A549 (cell line): ENCODE measurements around the gene MYLK. TPM values are rescaled to one million over a fixed set of nuclear protein-coding genes. Genes with fewer than 3 reads are reported as not detected.
A peak's percentile ranks its signal among the peaks of the same experiment; 100 is the strongest.

Experiments
- ATAC-seq, 2 experiments: fragments of 200-7000 bp in 1 of 2; fragments of >200 bp in 1 of 2; cut with Nextera tagmentation in 1 of 2; cut with Tn5 transposase in 1 of 2; 3 replicates each; pipeline versions ENCODE4 v1.8.0 to v1.9.1; 2018 to 2020; ENCODE audit warnings: mild to moderate bottlenecking in 1 of 2, moderate library complexity in 1 of 2
- CTCF ChIA-PET: fragments of 300-600 bp; sonication (Branson Sonifier 250); formaldehyde crosslinking; extraction: SDS; loops from one replicate; lab custom pipeline; 2021; ENCODE audit warnings: antibody characterized with exemption, inconsistent platforms; lab: Yijun Ruan, JAX
- POLR2A ChIA-PET: fragments of 350-600 bp; formaldehyde crosslinking; extraction: SDS; loops from one replicate; lab custom pipeline; 2021; ENCODE audit warnings: antibody characterized with exemption, inconsistent platforms; lab: Yijun Ruan, JAX
- DNase-seq, 2 experiments: peaks; one replicate each; pipeline versions ENCODE4 v3.0.0 to v3.0.0-alpha.2; 2011 to 2016; ENCODE audit warnings: low read depth in 1 of 2, low spot score in 1 of 2
- FAIRE-seq: peaks from 2 replicates; lab custom pipeline; 2011; peaks lifted over from hg19 to GRCh38; lab: Jason Lieb, UNC
- H3K27ac ChIP-seq, 2 experiments: fragments of >200 bp; sonication (Bioruptor Twin); formaldehyde crosslinking; 3 replicates each; pipeline ENCODE4 v1.5.1; 2016 to 2017
- H3K4me1 ChIP-seq: fragments of >200 bp; sonication (Bioruptor Twin); formaldehyde crosslinking; 3 replicates; pipeline ENCODE4 v1.6.1; 2016
- H3K4me2 ChIP-seq: fragments of >200 bp; sonication (Bioruptor Twin); formaldehyde crosslinking; 3 replicates; pipeline ENCODE4 v1.6.1; 2016
- H3K4me3 ChIP-seq: fragments of >200 bp; sonication (Bioruptor Twin); formaldehyde crosslinking; 3 replicates; pipeline ENCODE4 v1.5.1; 2016
- H3K9me3 ChIP-seq: fragments of >200 bp; sonication (Bioruptor Twin); formaldehyde crosslinking; 3 replicates; pipeline ENCODE4 v1.6.1; 2016
- CBX2 ChIP-seq: fragments of 200-600 bp; sonication (generic); IDR thresholded peaks from 2 replicates; pipeline ENCODE4 v1.6.1; 2016; ENCODE audit warnings: low read depth, mild to moderate bottlenecking, borderline replicate concordance
- CHD2 ChIP-seq: fragments of 150-350 bp; IDR thresholded peaks from 2 replicates; pipeline ENCODE4 v1.6.1; 2014; ENCODE audit warnings: low read length; ENCODE audit not compliant: partially characterized antibody
- ESRRA ChIP-seq: fragments of 150-350 bp; IDR thresholded peaks from 2 replicates; pipeline ENCODE4 v1.6.1; 2014; ENCODE audit warnings: mild to moderate bottlenecking, low read length, borderline replicate concordance
- FOSB ChIP-seq: fragments of 250-450 bp; sonication (Bioruptor Pico); IDR thresholded peaks from 2 replicates; pipeline ENCODE4 v1.5.0; 2020; ENCODE audit warnings: mild to moderate bottlenecking, moderate library complexity
- FOXS1 ChIP-seq: fragments of 250-450 bp; sonication (Bioruptor Pico); IDR thresholded peaks from 2 replicates; pipeline ENCODE4 v1.5.0; 2020; ENCODE audit warnings: mild to moderate bottlenecking, moderate library complexity
- GATA3 ChIP-seq: IDR thresholded peaks from 2 replicates; pipeline ENCODE4 v1.6.1; 2012; ENCODE audit warnings: borderline replicate concordance
- HDAC2 ChIP-seq: fragments of 200-600 bp; sonication (generic); IDR thresholded peaks from 2 replicates; pipeline ENCODE4 v1.6.1; 2016
- HOXA7 ChIP-seq: fragments of 250-450 bp; sonication (Bioruptor Pico); IDR thresholded peaks from 2 replicates; pipeline ENCODE4 v1.5.0; 2020; ENCODE audit warnings: mild to moderate bottlenecking, moderate library complexity
- HOXB13 ChIP-seq: fragments of 250-450 bp; sonication (Bioruptor Pico); IDR thresholded peaks from 2 replicates; pipeline ENCODE4 v1.5.0; 2020; ENCODE audit warnings: low read depth, mild to moderate bottlenecking, moderate library complexity
- JUN ChIP-seq, 2 experiments: fragments of >200 bp; sonication (Bioruptor Twin); formaldehyde crosslinking; IDR thresholded peaks; 2 replicates in 1 of 2; 3 replicates in 1 of 2; pipeline ENCODE4 v1.6.1; 2016 to 2017
- JUNB ChIP-seq: fragments of >200 bp; sonication (Bioruptor Twin); formaldehyde crosslinking; IDR thresholded peaks from 2 replicates; pipeline ENCODE4 v1.6.1; 2016
- KDM1A ChIP-seq: fragments of 200-600 bp; sonication (generic); IDR thresholded peaks from 2 replicates; pipeline ENCODE4 v1.6.1; 2016; ENCODE audit warnings: low read depth, mild to moderate bottlenecking
- NR3C1 ChIP-seq: fragments of >200 bp; sonication (Bioruptor Twin); formaldehyde crosslinking; IDR thresholded peaks from 3 replicates; pipeline ENCODE4 v1.6.1; 2017
- PHF8 ChIP-seq: fragments of 200-600 bp; sonication (generic); IDR thresholded peaks from 2 replicates; pipeline ENCODE4 v1.6.1; 2016; ENCODE audit warnings: low read depth, mild to moderate bottlenecking, antibody characterized with exemption, moderate library complexity, borderline replicate concordance
- POLR2AphosphoS2 ChIP-seq: conservative IDR thresholded peaks from 2 replicates; pipeline ENCODE4 v1.6.1; 2012; ENCODE audit warnings: low read length, improper control_type of control experiment, inconsistent platforms
- RAD21 ChIP-seq, 2 experiments: fragments of >200 bp in 1 of 2; sonication (Bioruptor Twin) in 1 of 2; formaldehyde crosslinking in 1 of 2; IDR thresholded peaks in 1 of 2; conservative IDR thresholded peaks in 1 of 2; 2 replicates in 1 of 2; 3 replicates in 1 of 2; pipeline ENCODE4 v1.6.1; 2012 to 2018; ENCODE audit warnings: inconsistent platforms in 1 of 2
- RCOR1 ChIP-seq: fragments of 150-350 bp; IDR thresholded peaks from 2 replicates; pipeline ENCODE4 v1.6.1; 2014; ENCODE audit warnings: antibody characterized with exemption, low read length, low read depth
- RFX5 ChIP-seq: fragments of 450-650 bp; IDR thresholded peaks from 2 replicates; pipeline ENCODE4 v1.7.1; 2014; ENCODE audit warnings: antibody characterized with exemption, mild to moderate bottlenecking, moderate library complexity
- RNF2 ChIP-seq: fragments of 200-600 bp; sonication (generic); IDR thresholded peaks from 2 replicates; pipeline ENCODE4 v1.6.1; 2016; ENCODE audit warnings: low read depth, mild to moderate bottlenecking, antibody characterized with exemption, moderate library complexity, borderline replicate concordance
- SMC3 ChIP-seq: fragments of >200 bp; sonication (Bioruptor Twin); formaldehyde crosslinking; IDR thresholded peaks from 3 replicates; pipeline ENCODE4 v1.6.1; 2018; ENCODE audit warnings: inconsistent platforms
- SREBF2 ChIP-seq: fragments of 450-650 bp; IDR thresholded peaks from 2 replicates; pipeline ENCODE4 v1.6.1; 2014; ENCODE audit warnings: mild to moderate bottlenecking, moderate library complexity
- TFCP2L1 ChIP-seq: fragments of 250-450 bp; sonication (Bioruptor Pico); IDR thresholded peaks from 2 replicates; pipeline ENCODE4 v1.5.0; 2021; ENCODE audit warnings: mild to moderate bottlenecking
- ZFP36 ChIP-seq: fragments of 450-650 bp; IDR thresholded peaks from 2 replicates; pipeline ENCODE4 v1.6.1; 2014; ENCODE audit warnings: borderline replicate concordance; ENCODE audit not compliant: partially characterized antibody
- ZNF302 ChIP-seq: fragments of 250-450 bp; sonication (Bioruptor Pico); IDR thresholded peaks from 2 replicates; pipeline ENCODE4 v1.9.0; 2021; ENCODE audit warnings: inconsistent platforms, mild to moderate bottlenecking, moderate library complexity
- WGBS: methylation state at CpG from one replicate; pipeline ENCODE4 v1.1.6; 2017; ENCODE audit errors: missing lambda C conversion rate; 5-methylcytosine and 5-hydroxymethylcytosine counted together
- polyA plus RNA-seq, 4 experiments: library from polyadenylated mRNA; depleted of rRNA in 3 of 4; stranded (reverse); fragments of >200 nt; fragmentation: RNase III in 1 of 4; extraction: RNeasy Plus Mini Kit Qiagen cat#74134 plus additional on column Dnase treatment in 1 of 4; gene quantifications; 2 replicates in 3 of 4; 3 replicates in 1 of 4; pipeline ENCODE4 v1.2.3, GENCODE V29; 2011 to 2017
- TF ChIP-seq, protein P1 (sequence below): fragments of 250-450 bp; sonication (Bioruptor Pico); IDR thresholded peaks from 2 replicates; pipeline ENCODE4 v1.5.0; 2020; ENCODE audit warnings: low read depth, mild to moderate bottlenecking, moderate library complexity
- TF ChIP-seq, protein P2 (sequence below): IDR thresholded peaks from 2 replicates; pipeline ENCODE4 v1.6.1; 2012
- TF ChIP-seq, protein P3 (sequence below): IDR thresholded peaks from 2 replicates; pipeline ENCODE4 v1.6.1; 2012; ENCODE audit warnings: low read depth, borderline replicate concordance

MYLK gene
- polyA plus RNA-seq, 2 of the 4 experiments (the other 2 are of a cell fraction), result 16.9 to 17.4 TPM

DNA sequence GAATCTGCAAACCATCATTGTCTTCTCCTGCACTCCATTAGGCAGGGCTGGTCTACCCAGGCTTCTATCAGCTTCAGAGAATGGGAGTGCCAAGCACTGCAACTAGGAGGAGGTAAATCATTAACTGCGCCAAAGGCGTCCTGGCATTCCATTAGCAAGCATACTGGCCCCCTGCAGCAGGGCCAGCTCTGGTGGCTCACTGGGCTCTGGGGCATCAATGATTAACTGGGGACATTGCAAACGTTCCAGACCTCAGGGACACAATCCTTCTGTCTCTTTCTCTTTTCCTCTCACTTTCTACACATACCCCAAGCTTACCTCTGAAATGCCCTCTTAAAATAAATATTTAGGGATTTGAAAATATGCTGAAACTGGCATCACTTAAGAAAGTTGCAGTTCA lies 129.0 kb downstream of the MYLK start (continued):
- TF ChIP-seq SMC3 (peak; percentile 37; the same call in 2 of the 3 replicates), TFCP2L1 (CRISPR knock-in tag) (no peak), FOSB (CRISPR knock-in tag) (no peak), HOXB13 (0 out of 2 replicates have a peak, but pooled peaks have one; percentile 40), CBX2 (no peak), FOXS1 (CRISPR knock-in tag) (no peak), ZNF302 (CRISPR knock-in tag) (no peak), GATA3 (peak; percentile 67; the same call in 1 of the 2 replicates), RNF2 (no peak), RAD21 (conservative IDR thresholded peaks at IDR 0.05 in 1 of 2, IDR thresholded peaks at IDR 0.05 in 1 of 2) (peak; percentile 27 to 48; a peak in 2 of 5 replicates), PHF8 (no peak), JUNB (peak; percentile 54; the same call in 1 of the 2 replicates)
- TF ChIP-seq, protein P1, sequence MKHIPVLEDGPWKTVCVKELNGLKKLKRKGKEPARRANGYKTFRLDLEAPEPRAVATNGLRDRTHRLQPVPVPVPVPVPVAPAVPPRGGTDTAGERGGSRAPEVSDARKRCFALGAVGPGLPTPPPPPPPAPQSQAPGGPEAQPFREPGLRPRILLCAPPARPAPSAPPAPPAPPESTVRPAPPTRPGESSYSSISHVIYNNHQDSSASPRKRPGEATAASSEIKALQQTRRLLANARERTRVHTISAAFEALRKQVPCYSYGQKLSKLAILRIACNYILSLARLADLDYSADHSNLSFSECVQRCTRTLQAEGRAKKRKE, result 0 out of 2 replicates have a peak, but pooled peaks have one; percentile 18
- TF ChIP-seq, protein P2, sequence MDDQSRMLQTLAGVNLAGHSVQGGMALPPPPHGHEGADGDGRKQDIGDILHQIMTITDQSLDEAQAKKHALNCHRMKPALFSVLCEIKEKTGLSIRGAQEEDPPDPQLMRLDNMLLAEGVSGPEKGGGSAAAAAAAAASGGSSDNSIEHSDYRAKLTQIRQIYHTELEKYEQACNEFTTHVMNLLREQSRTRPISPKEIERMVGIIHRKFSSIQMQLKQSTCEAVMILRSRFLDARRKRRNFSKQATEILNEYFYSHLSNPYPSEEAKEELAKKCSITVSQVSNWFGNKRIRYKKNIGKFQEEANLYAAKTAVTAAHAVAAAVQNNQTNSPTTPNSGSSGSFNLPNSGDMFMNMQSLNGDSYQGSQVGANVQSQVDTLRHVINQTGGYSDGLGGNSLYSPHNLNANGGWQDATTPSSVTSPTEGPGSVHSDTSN, result no peak
- TF ChIP-seq, protein P3, sequence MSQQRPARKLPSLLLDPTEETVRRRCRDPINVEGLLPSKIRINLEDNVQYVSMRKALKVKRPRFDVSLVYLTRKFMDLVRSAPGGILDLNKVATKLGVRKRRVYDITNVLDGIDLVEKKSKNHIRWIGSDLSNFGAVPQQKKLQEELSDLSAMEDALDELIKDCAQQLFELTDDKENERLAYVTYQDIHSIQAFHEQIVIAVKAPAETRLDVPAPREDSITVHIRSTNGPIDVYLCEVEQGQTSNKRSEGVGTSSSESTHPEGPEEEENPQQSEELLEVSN, result no peak

DNA sequence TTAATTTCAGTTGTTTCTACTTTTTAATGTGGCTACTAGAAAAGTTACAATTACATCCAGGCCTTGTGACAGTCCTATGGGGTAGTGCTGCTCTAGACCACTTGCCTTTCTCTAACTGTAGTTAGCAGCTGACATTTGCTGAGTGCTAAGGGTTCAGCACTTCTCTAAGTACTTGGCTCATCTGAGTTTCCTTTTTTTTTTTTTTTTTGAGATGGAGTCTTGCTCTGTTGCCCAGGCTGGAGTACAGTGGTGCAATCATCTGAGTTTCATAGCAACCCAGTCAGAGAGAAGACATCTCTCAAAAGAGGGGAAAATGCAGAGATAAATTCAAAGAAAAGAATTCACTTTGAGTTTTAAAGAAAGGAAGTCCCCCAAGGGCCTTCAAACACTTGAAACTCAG lies 130.8 kb downstream of the MYLK start:
- Histone ChIP-seq H3K4me1 (peaks cover 89% of the 10 kb centered on the region), H3K9me3 (peaks cover 5% of the 10 kb centered on the region; the same call in 1 of the 3 replicates)
- ATAC-seq, result no peak
- TF ChIP-seq JUNB, result 0 out of 2 replicates have a peak, but pooled peaks have one; percentile 13
- TF ChIP-seq GATA3, result no peak
- no peak for TF ChIP-seq JUN (IDR thresholded peaks at IDR 0.05)
- TF ChIP-seq, all 56 proteins: peak for 1
- DNase-seq (no peak), FAIRE-seq (no peak)
- Histone ChIP-seq H3K27ac (peak overlapping the region; percentile 94 to 97), H3K4me3 (no peak overlapping the region), H3K4me2 (peak overlapping the region; percentile 96; the same call in 2 of the 3 replicates)
- ChIA-PET POLR2A (no interaction called here), CTCF (interaction anchor here (2.0 to 14.9 kb wide), 2 partner anchors 27 to 101 kb away, joined by 4 to 100 read pairs; no protein-coding TSS in a partner anchor)

DNA sequence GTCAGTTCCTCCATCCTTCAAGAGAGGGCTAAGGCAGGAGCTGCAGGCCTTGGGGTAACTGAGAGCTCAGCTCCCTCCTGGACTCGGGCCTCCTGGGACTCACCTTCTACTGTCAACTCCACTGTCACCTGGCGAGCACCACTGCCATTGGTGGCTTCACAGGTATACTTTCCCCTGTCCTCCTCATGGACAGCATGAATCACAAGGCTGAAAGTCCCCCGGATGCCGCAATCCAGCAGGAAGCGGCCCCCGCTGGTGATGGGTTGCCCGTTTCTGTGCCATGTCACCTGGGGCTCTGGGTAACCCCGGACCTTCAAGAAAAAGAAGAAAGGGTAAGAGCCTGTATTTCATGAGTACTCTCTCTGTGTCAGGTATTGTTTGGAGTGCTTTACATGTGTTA lies 131.9 kb downstream of the MYLK start:
- FAIRE-seq (no peak), DNase-seq (no peak), ATAC-seq (no peak)
- WGBS, result over 99% methylated on average over 8 of the region's 8 CpGs
- no peak overlapping the region for H3K4me3 ChIP-seq
- peak overlapping the region; percentile 94 to 97 for H3K27ac ChIP-seq
- ChIA-PET POLR2A (no interaction called here), CTCF (interaction anchor here (2.0 to 14.9 kb wide), 2 partner anchors 26 to 100 kb away, joined by 4 to 100 read pairs; no protein-coding TSS in a partner anchor)
- no peak overlapping the region for H3K4me2 ChIP-seq
- TF ChIP-seq KDM1A (no peak), RCOR1 (no peak), RFX5 (no peak), HDAC2 (no peak), SREBF2 (no peak), RNF2 (no peak), CHD2 (no peak), POLR2AphosphoS2 (no peak), SMC3 (no peak), ESRRA (no peak), HOXA7 (CRISPR knock-in tag) (no peak), NR3C1 (no peak), TFCP2L1 (CRISPR knock-in tag) (no peak), ZNF302 (CRISPR knock-in tag) (no peak), ZFP36 (no peak), HOXB13 (no peak)
- TF ChIP-seq, protein P3, result no peak
- peaks cover 79% of the 10 kb centered on the region for H3K4me1 ChIP-seq
- H3K9me3 ChIP-seq, result peaks cover 6% of the 10 kb centered on the region; the same call in 1 of the 3 replicates
